Measurements from ENCODE around the gene PRKCA. TPM values are rescaled to one million over a fixed set of nuclear protein-coding genes. Genes with fewer than 3 reads are reported as not detected.

The PRKCA gene
- total and polyA plus RNA-seq, 9 of the 15 experiments (the other 6 are each of a cell fraction or from before 2014, with no cell fraction given): 3.2 to 33.0 (median 17.8) TPM

GRCh38 chr17:66584927-66585326 lies 282.5 kb downstream of the PRKCA start:
- no peak overlapping the region for H3K27ac ChIP-seq (ENCODE audit: extremely low read depth, low read depth, low read length)
- BruUV-seq (replicated peaks): no TSS peak
- CTCF ChIA-PET (ENCODE audit: low intra/inter-chr PET ratio): no interaction called here
- ATAC-seq (peak; percentile 91), FAIRE-seq (no peak), DNase-seq (ENCODE audit: extremely low read depth in 1 of 4, low spot score in 3 of 4) (peak in 2 of 4 experiments; percentile 39 to 49)
- H3K4me3 ChIP-seq: no peak overlapping the region
- WGBS (ENCODE audit: insufficient coverage, low coverage, missing lambda C conversion rate): 26% methylated on average over 4 of the region's 4 CpGs
- no peaks in the 10 kb centered on the region for H3K9me3 ChIP-seq (replicated peaks; ENCODE audit: control insufficient read depth, insufficient read depth, low read depth, low read length)
- H4K20me1 ChIP-seq (replicated peaks; ENCODE audit: control insufficient read depth, insufficient read depth, low read length): peaks cover 4% of the 10 kb centered on the region; the same call in 1 of the 2 replicates
- intact Hi-C loops (cut with micrococcal nuclease): no loop called here
- peaks cover 0 to 5% of the 10 kb centered on the region in 2 experiments; a peak in 3 of 5 replicates for H3K4me1 ChIP-seq (replicated peaks in 1 of 2; ENCODE audit: control insufficient read depth in 2 of 2, insufficient read depth in 2 of 2, low read length in 2 of 2)
- in situ Hi-C loops (cut with MboI): no loop called here
- POLR2A ChIA-PET: interaction anchor here (0.6 kb wide), 1 partner anchor 12 kb away, joined by 3 read pairs; no protein-coding TSS in a partner anchor
- no peaks in the 10 kb centered on the region for H3K36me3 ChIP-seq (ENCODE audit: control insufficient read depth, insufficient read depth, low read length)
- H3K79me2 ChIP-seq (ENCODE audit: control insufficient read depth, insufficient read depth, low read length): no peaks in the 10 kb centered on the region
- H3K9ac ChIP-seq (ENCODE audit: insufficient read depth in 1 of 2, low read depth in 2 of 2, low read length in 2 of 2): no peak overlapping the region
- H2AFZ ChIP-seq (ENCODE audit: low read depth, low read length): no peak overlapping the region
- peak overlapping the region; percentile 36 for H3K4me2 ChIP-seq (ENCODE audit: insufficient read depth, low read length)
- H3K27me3 ChIP-seq (ENCODE audit: control insufficient read depth in 2 of 2, insufficient read depth in 2 of 2, low read length in 2 of 2): no peaks in the 10 kb centered on the region
- H3K9me1 ChIP-seq (ENCODE audit: control insufficient read depth, insufficient read depth, low read length): no peaks in the 10 kb centered on the region
- TF ChIP-seq CEBPG (CRISPR knock-in tag; IDR thresholded peaks at IDR 0.05) (no peak), CEBPG (tag; conservative IDR thresholded peaks at IDR 0.05 in 1 of 2, IDR thresholded peaks at IDR 0.05 in 1 of 2) (no peak), ZNF212 (CRISPR knock-in tag; IDR thresholded peaks at IDR 0.05) (no peak), ID3 (CRISPR knock-in tag; IDR thresholded peaks at IDR 0.05) (no peak), ID3 (tag; IDR thresholded peaks at IDR 0.05) (no peak), VEZF1 (CRISPR knock-in tag; IDR thresholded peaks at IDR 0.05) (0 out of 2 replicates have a peak, but pooled peaks have one; percentile 16), ZNF740 (CRISPR knock-in tag; IDR thresholded peaks at IDR 0.05) (peak; percentile 47; the same call in 1 of the 2 replicates), ZNF740 (tag; IDR thresholded peaks at IDR 0.05) (no peak), RUNX1 (IDR thresholded peaks at IDR 0.05; ENCODE audit: low read depth) (no peak), BRF1 (IDR thresholded peaks at IDR 0.05; ENCODE audit: borderline replicate concordance, extremely low read depth, insufficient read length) (no peak), ZNF175 (CRISPR knock-in tag; IDR thresholded peaks at IDR 0.05; ENCODE audit: low read depth) (no peak), YY1 (IDR thresholded peaks at IDR 0.05; ENCODE audit: borderline replicate concordance in 1 of 3, control insufficient read depth in 1 of 3, extremely low read depth in 1 of 3, insufficient read depth in 3 of 3, insufficient read length in 1 of 3, insufficient replicate concordance in 2 of 3, low read depth in 1 of 3, low read length in 2 of 3) (peak in 1 of 3 experiments; percentile 36), GABPA (tag; conservative IDR thresholded peaks at IDR 0.05; ENCODE audit: low read depth) (no peak), ETS1 (conservative IDR thresholded peaks at IDR 0.05; ENCODE audit: control insufficient read depth, low read depth, low read length) (no peak)

Data from K562 (cell line).